Measurements from ENCODE around the gene DIPK2B. TPM values are rescaled to one million over a fixed set of nuclear protein-coding genes. Genes with fewer than 3 reads are reported as not detected.

The DIPK2B gene
- total and polyA plus RNA-seq, 2 donors (not counting 1 experiment from before 2014, with no cell fraction given), result not detected

GRCh38 chrX:45196701-45197100 is 4.0 kb downstream of the DIPK2B start:
- H3K79me2 ChIP-seq (ENCODE audit: control insufficient read depth, insufficient read depth, low read length), result no peaks in the 10 kb centered on the region
- peaks cover 2 to 8% of the 10 kb centered on the region in 2 donors for H3K4me1 ChIP-seq (ENCODE audit: control insufficient read depth in 2 of 2, insufficient read depth in 2 of 2, low read length in 2 of 2)
- H3K9ac ChIP-seq (ENCODE audit: low read length), result no peak overlapping the region
- H3K36me3 ChIP-seq (replicated peaks in 1 of 2; ENCODE audit: control extremely low read depth in 1 of 2, control insufficient read depth in 1 of 2, extremely low read depth in 1 of 2, insufficient read depth in 2 of 2, low read length in 1 of 2), result no peaks in the 10 kb centered on the region
- no peak overlapping the region for H3K27ac ChIP-seq (ENCODE audit: low read length in 2 of 2)
- H3K4me2 ChIP-seq (replicated peaks; ENCODE audit: low read depth, low read length, poor library complexity, severe bottlenecking), result no peak overlapping the region
- DNase-seq (no peak), ATAC-seq (ENCODE audit: low read depth) (no peak)
- H4K20me1 ChIP-seq (ENCODE audit: control insufficient read depth, insufficient read depth, low read length, poor library complexity, severe bottlenecking), result no peaks in the 10 kb centered on the region
- no peaks in the 10 kb centered on the region for H3K27me3 ChIP-seq (replicated peaks in 1 of 4; ENCODE audit: control extremely low read depth in 1 of 4, control insufficient read depth in 3 of 4, insufficient read depth in 4 of 4, low read length in 3 of 4)
- no peaks in the 10 kb centered on the region for H3K9me3 Mint-ChIP-seq (ENCODE audit: insufficient read depth)
- H3K27ac Mint-ChIP-seq, result no peak overlapping the region
- ChIA-PET CTCF (no interaction called here), POLR2A (no interaction called here)
- H3K4me1 Mint-ChIP-seq, result peaks cover 6% of the 10 kb centered on the region
- TF ChIP-seq CTCF (IDR thresholded peaks at IDR 0.05), result no peak
- no peak for TF ChIP-seq EZH2 (IDR thresholded peaks at IDR 0.05; ENCODE audit: borderline replicate concordance, insufficient read depth, low read depth, low read length, poor library complexity, severe bottlenecking)
- H3K4me3 Mint-ChIP-seq, result no peak overlapping the region
- H3K9me3 ChIP-seq (ENCODE audit: control extremely low read depth in 1 of 3, control insufficient read depth in 2 of 3, insufficient read depth in 1 of 3, low read length in 2 of 3), result no peaks in the 10 kb centered on the region
- H3K4me3 ChIP-seq (ENCODE audit: control extremely low read depth in 1 of 5, extremely low read depth in 1 of 5, insufficient read depth in 1 of 5, low read depth in 2 of 5, low read length in 4 of 5), result no peak overlapping the region
- no CpG with 5 or more reads among the region's 2 CpGs for WGBS (ENCODE audit: insufficient coverage)
- H2AFZ ChIP-seq (ENCODE audit: insufficient read depth, low read depth, low read length, poor library complexity, severe bottlenecking), result no peak overlapping the region
- intact Hi-C loops (cut with micrococcal nuclease), result no loop called here
- H3K27me3 Mint-ChIP-seq, result peaks cover 14% of the 10 kb centered on the region

GRCh38 chrX:45191820-45192409 is 8.8 kb downstream of the DIPK2B start:
- no peak for ATAC-seq (ENCODE audit: low read depth)
- no peaks in the 10 kb centered on the region for H3K79me2 ChIP-seq (ENCODE audit: control insufficient read depth, insufficient read depth, low read length)

More at GRCh38 chrX:45191820-45192409, 8.8 kb downstream of the DIPK2B start:
- H3K27ac Mint-ChIP-seq, result peak overlapping the region; percentile 60
- no peaks in the 10 kb centered on the region for H3K36me3 ChIP-seq (replicated peaks in 1 of 2; ENCODE audit: control extremely low read depth in 1 of 2, control insufficient read depth in 1 of 2, extremely low read depth in 1 of 2, insufficient read depth in 2 of 2, low read length in 1 of 2)
- no peak overlapping the region for H3K9ac ChIP-seq (ENCODE audit: low read length)
- H2AFZ ChIP-seq (ENCODE audit: insufficient read depth, low read depth, low read length, poor library complexity, severe bottlenecking), result peak overlapping the region; percentile 36
- H3K4me1 Mint-ChIP-seq, result peaks cover 21% of the 10 kb centered on the region
- CTCF ChIA-PET, result no interaction called here
- no peaks in the 10 kb centered on the region for H4K20me1 ChIP-seq (ENCODE audit: control insufficient read depth, insufficient read depth, low read length, poor library complexity, severe bottlenecking)
- no peak overlapping the region for H3K27ac ChIP-seq (ENCODE audit: low read length in 2 of 2)
- H3K4me2 ChIP-seq (replicated peaks; ENCODE audit: low read depth, low read length, poor library complexity, severe bottlenecking), result peak overlapping the region; percentile 41
- peaks cover 16 to 19% of the 10 kb centered on the region in 2 donors for H3K4me1 ChIP-seq (ENCODE audit: control insufficient read depth in 2 of 2, insufficient read depth in 2 of 2, low read length in 2 of 2)
- peak overlapping the region; percentile 43 for H3K4me3 Mint-ChIP-seq
- no peak for TF ChIP-seq CTCF (IDR thresholded peaks at IDR 0.05)
- TF ChIP-seq EZH2 (IDR thresholded peaks at IDR 0.05; ENCODE audit: borderline replicate concordance, insufficient read depth, low read depth, low read length, poor library complexity, severe bottlenecking), result no peak
- H3K9me3 ChIP-seq (ENCODE audit: control extremely low read depth in 1 of 3, control insufficient read depth in 2 of 3, insufficient read depth in 1 of 3, low read length in 2 of 3), result no peaks in the 10 kb centered on the region
- no peaks in the 10 kb centered on the region for H3K27me3 Mint-ChIP-seq
- no peaks in the 10 kb centered on the region for H3K9me3 Mint-ChIP-seq (ENCODE audit: insufficient read depth)
- POLR2A ChIA-PET, result no interaction called here
- H3K27me3 ChIP-seq (replicated peaks in 1 of 4; ENCODE audit: control extremely low read depth in 1 of 4, control insufficient read depth in 3 of 4, insufficient read depth in 4 of 4, low read length in 3 of 4), result no peaks in the 10 kb centered on the region
- 80% methylated on average over 4 of the region's 7 CpGs for WGBS (ENCODE audit: insufficient coverage)
- intact Hi-C loops (cut with micrococcal nuclease), result no loop called here
- DNase-seq, result no peak
- H3K4me3 ChIP-seq (ENCODE audit: control extremely low read depth in 1 of 5, extremely low read depth in 1 of 5, insufficient read depth in 1 of 5, low read depth in 2 of 5, low read length in 4 of 5), result no peak overlapping the region

Measured in B cell (primary cell).